ENCODE measurements around the gene WRAP53.

The WRAP53 gene

DNA sequence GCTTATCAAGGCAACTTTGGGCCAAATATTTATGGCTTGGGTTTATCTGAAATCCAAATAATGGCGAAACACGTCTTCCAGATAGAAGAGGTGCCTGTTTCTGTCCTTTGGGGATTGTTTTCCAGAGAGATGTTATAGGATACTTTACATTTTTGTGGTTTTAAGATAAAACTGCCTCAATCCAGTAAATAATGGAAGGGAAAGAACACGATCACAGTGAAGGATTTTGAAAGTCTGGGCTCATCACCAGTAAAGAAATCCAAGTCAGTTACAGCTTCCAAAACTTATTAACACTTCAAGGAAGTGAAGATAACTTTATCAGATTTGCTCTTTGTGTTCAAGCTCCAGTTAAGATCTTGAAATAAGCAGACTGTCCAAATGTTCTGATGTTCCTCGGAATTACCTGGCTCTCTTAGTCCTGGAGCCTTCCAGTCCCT lies 59.4 kb downstream of the WRAP53 start:
- DNase-seq, result no peak

DNA sequence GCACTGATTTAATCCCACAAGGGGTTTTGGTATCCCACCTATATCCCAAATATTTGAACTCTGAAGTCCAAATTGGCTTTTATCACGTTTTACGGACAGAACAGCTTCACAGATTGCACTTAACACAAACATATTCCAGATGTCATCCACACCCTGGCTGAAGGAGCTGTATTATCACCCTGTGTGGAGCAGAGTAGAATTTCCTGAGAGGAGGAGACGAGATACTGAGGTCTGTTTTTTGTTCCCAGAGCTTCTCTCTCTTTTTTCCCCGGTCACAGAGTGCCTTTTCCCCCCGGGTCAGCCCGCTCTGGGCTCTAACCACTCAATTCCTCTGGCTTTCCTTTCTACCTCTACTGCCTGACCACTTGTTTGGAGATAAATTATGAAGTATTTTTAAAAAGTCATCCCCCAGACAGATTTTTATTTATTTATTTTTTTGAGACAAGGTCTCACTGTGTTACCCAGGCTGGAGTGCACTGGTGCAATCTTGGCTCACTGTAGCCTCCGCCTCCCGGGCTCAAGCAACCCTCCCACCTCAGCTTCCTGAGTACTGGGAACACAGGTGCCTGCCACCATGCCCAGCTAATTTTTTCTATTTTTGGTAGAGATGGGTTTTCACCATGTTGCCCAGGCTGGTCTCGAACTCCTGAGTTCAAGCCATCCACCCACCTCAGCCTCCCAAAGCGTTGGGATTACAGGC lies 59.9 kb downstream of the WRAP53 start:
- DNase-seq, result no peak

DNA sequence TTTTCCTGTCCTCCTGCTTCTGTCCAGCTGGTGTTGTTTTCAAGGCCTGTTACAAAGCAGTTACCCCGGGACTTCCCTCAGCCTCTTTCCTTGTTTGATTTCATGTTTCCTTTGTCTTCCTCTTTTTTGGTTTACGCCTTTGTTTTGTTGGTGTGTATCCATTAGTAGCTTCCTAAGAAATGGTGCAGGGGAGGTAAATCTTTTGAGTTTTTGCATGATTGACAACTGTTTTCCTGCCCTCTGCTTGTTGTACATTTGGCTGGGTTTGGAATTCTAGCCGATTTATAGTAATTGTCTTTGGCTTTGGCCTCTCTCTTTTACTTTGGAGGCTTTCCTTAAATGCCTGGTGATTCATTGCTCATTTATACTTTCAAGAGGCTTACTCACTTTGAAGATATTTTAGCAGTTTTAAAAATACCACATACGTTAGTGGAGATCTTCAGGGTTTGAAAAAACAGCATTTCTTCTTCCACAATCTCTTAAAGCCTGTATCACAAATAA lies 62.1 kb downstream of the WRAP53 start:
- no peak for DNase-seq
